Natural killer cell (primary cell): ENCODE measurements around the gene AUTS2. TPM values are rescaled to one million over a fixed set of nuclear protein-coding genes. Genes with fewer than 3 reads are reported as not detected.

Experiments
- ATAC-seq, 3 donors: fragments of 150-1000 bp in 2 of 3; fragments of 200-7000 bp in 1 of 3; cut with Tn5 transposase; 1 replicate in 1 of 3; 2 replicates in 2 of 3; pipeline ENCODE4 v1.10.0; 2021; ENCODE audit warnings: mild to moderate bottlenecking in 2 of 3, moderate library complexity in 2 of 3
- DNase-seq, 2 donors: peaks; one replicate each; pipeline versions ENCODE4 v3.0.0 to v3.0.0-alpha.2; 2013 to 2021; ENCODE audit warnings: mixed read lengths in 1 of 2
- H3K27ac ChIP-seq: one replicate; pipeline ENCODE4 v1.5.1; 2013; ENCODE audit warnings: mild to moderate bottlenecking, low read length
- H3K27me3 ChIP-seq: one replicate; pipeline ENCODE4 v1.6.1; 2013; ENCODE audit warnings: low read length; ENCODE audit not compliant: control insufficient read depth, insufficient read depth
- H3K36me3 ChIP-seq: one replicate; pipeline ENCODE4 v1.6.1; 2013; ENCODE audit warnings: low read length; ENCODE audit not compliant: control insufficient read depth, insufficient read depth
- H3K4me1 ChIP-seq: one replicate; pipeline ENCODE4 v1.6.1; 2013; ENCODE audit warnings: low read length; ENCODE audit not compliant: control insufficient read depth, insufficient read depth
- H3K4me3 ChIP-seq: one replicate; pipeline ENCODE4 v1.5.1; 2013; ENCODE audit warnings: low read length
- H3K9me3 ChIP-seq: one replicate; pipeline ENCODE4 v1.6.1; 2013; ENCODE audit warnings: low read length; ENCODE audit not compliant: control insufficient read depth, insufficient read depth
- H3K27ac Mint-ChIP-seq, 2 donors: one replicate each; pipeline ENCODE4 v1.8.0; 2022; ENCODE audit warnings: mild to moderate bottlenecking in 2 of 2, mixed read lengths in 2 of 2, moderate library complexity in 1 of 2
- H3K27me3 Mint-ChIP-seq, 2 donors: one replicate each; pipeline ENCODE4 v1.8.0; 2022; ENCODE audit warnings: low read depth in 2 of 2, mixed read lengths in 2 of 2
- H3K36me3 Mint-ChIP-seq: one replicate; pipeline ENCODE4 v1.8.0; 2022; ENCODE audit warnings: mixed read lengths
- H3K4me1 Mint-ChIP-seq, 2 donors: one replicate each; pipeline ENCODE4 v1.8.0; 2022; ENCODE audit warnings: mixed read lengths in 2 of 2
- H3K4me3 Mint-ChIP-seq: one replicate; pipeline ENCODE4 v1.8.0; 2022; ENCODE audit warnings: mild to moderate bottlenecking, moderate library complexity, mixed read lengths
- H3K9me3 Mint-ChIP-seq, 2 donors: one replicate each; pipeline ENCODE4 v1.8.0; 2022; ENCODE audit warnings: mixed read lengths in 2 of 2
- WGBS: methylation state at CpG from one replicate; pipeline ENCODE4 v1.1.7; 2013; ENCODE audit warnings: missing lambda C conversion rate; ENCODE audit not compliant: insufficient coverage; 5-methylcytosine and 5-hydroxymethylcytosine counted together
- intact Hi-C: fragments of 100-400 bp; cut with micrococcal nuclease; formaldehyde crosslinking; loops from one replicate; pipeline ENCODE4 v1.14.2; 2022
- total RNA-seq, 4 donors: library from RNA; stranded (reverse); fragments of 120-200 nt in 1 of 4; gene quantifications; one replicate each; pipeline versions ENCODE4 v1.2.3 to v1.2.4, GENCODE V29; 2013 to 2022
- TF ChIP-seq, protein P1 (sequence below): fragments of 200-600 bp; IDR thresholded peaks from one replicate; pipeline ENCODE4 v1.8.0; 2022; ENCODE audit warnings: antibody characterized with exemption

The AUTS2 gene
- total RNA-seq, 3 donors from 2014 or later (not counting 1 experiment from before 2014, with no cell fraction given): 147 to 197 (median 155) TPM

- H3K4me1 Mint-ChIP-seq: no peaks in the 10 kb centered on the region
- Histone ChIP-seq H3K4me1 (no peaks in the 10 kb centered on the region), H3K27me3 (no peaks in the 10 kb centered on the region), H3K9me3 (no peaks in the 10 kb centered on the region), H3K27ac (no peak overlapping the region), H3K36me3 (no peaks in the 10 kb centered on the region), H3K4me3 (no peak overlapping the region)
- intact Hi-C loops: no loop called here
- H3K36me3 Mint-ChIP-seq: no peaks in the 10 kb centered on the region
- WGBS: 98% methylated on average over 8 of the region's 9 CpGs
- no peaks in the 10 kb centered on the region for H3K9me3 Mint-ChIP-seq
- no peak overlapping the region for H3K4me3 Mint-ChIP-seq
- TF ChIP-seq, protein P1, sequence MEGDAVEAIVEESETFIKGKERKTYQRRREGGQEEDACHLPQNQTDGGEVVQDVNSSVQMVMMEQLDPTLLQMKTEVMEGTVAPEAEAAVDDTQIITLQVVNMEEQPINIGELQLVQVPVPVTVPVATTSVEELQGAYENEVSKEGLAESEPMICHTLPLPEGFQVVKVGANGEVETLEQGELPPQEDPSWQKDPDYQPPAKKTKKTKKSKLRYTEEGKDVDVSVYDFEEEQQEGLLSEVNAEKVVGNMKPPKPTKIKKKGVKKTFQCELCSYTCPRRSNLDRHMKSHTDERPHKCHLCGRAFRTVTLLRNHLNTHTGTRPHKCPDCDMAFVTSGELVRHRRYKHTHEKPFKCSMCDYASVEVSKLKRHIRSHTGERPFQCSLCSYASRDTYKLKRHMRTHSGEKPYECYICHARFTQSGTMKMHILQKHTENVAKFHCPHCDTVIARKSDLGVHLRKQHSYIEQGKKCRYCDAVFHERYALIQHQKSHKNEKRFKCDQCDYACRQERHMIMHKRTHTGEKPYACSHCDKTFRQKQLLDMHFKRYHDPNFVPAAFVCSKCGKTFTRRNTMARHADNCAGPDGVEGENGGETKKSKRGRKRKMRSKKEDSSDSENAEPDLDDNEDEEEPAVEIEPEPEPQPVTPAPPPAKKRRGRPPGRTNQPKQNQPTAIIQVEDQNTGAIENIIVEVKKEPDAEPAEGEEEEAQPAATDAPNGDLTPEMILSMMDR: no peak
- ATAC-seq (no peak), DNase-seq (no peak)
- H3K27ac Mint-ChIP-seq: no peak overlapping the region
- peaks cover 0 to 5% of the 10 kb centered on the region in 2 donors for H3K27me3 Mint-ChIP-seq
These were observed 782.2 kb downstream of the AUTS2 start for GRCh38 chr7:70380421-70381015.

DNA sequence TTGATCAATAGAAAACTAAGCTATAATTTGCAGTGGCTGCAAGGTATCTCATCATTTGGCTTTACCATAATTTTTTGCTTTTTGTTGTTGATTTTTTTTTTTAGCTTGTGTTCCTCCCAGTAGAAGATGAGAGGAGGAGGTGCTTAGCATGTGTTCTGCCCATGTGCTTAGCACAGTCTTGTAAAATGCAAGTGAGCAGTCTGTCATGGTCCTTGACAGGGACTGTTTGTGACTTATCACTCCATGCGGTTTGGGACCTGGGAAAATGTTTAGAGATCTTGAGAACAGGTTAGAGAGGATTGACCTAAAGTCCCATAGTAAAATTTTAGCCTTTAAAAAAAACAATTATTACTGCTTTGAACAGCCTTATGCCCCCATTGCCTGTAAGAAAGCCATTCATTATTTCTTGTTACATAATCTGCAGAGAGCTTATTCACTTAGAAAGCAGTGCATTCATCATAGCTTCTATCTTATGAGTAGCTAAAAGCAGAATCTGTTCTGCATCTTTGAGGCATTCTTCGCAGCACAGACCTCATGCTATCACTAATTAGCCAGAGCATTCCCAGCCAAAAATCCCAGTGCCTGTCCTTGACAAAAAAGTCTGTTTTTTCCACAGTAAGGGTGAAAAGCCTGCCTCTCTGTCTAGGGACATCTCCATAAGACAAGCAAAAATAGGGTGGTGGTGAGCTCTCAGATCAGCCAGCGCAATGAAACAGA lies 784.9 kb downstream of the AUTS2 start:
- Mint-ChIP-seq H3K9me3 (no peaks in the 10 kb centered on the region), H3K36me3 (no peaks in the 10 kb centered on the region), H3K4me3 (no peak overlapping the region), H3K27ac (no peak overlapping the region), H3K27me3 (peaks cover 0 to 5% of the 10 kb centered on the region in 2 donors), H3K4me1 (no peaks in the 10 kb centered on the region)
- no peak for ATAC-seq
- Histone ChIP-seq H3K9me3 (no peaks in the 10 kb centered on the region), H3K36me3 (no peaks in the 10 kb centered on the region), H3K4me1 (no peaks in the 10 kb centered on the region), H3K27ac (no peak overlapping the region), H3K27me3 (no peaks in the 10 kb centered on the region), H3K4me3 (no peak overlapping the region)
- 79% methylated on average over 3 of the region's 3 CpGs for WGBS
- intact Hi-C loops: no loop called here
- DNase-seq: no peak
- TF ChIP-seq, protein P1: no peak

DNA sequence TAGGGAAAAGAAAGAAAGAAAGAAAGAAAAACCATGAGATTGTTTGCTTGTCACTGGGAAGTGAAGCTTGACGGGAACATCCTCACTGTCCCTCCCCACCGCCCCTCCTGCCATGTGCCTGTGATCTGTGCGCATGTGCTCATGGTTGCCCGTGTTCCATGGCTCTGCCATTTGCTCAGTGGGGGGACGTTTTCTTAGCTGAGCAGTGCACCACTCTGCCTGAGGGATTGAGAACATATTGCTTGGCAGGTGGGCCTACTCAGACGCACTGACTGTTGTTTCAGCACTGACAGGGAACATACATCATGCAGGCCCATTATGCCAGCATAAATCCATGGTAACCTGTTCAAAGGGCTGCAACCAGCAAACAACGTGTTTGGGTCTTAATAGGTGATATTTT lies 785.7 kb downstream of the AUTS2 start:
- Histone ChIP-seq H3K27me3 (no peaks in the 10 kb centered on the region), H3K36me3 (no peaks in the 10 kb centered on the region), H3K4me1 (no peaks in the 10 kb centered on the region), H3K9me3 (no peaks in the 10 kb centered on the region), H3K27ac (no peak overlapping the region), H3K4me3 (no peak overlapping the region)
- no peak for DNase-seq
- TF ChIP-seq, protein P1: no peak
- intact Hi-C loops: no loop called here
- Mint-ChIP-seq H3K27ac (no peak overlapping the region), H3K4me3 (no peak overlapping the region), H3K9me3 (no peaks in the 10 kb centered on the region), H3K27me3 (peaks cover 0 to 5% of the 10 kb centered on the region in 2 donors), H3K4me1 (no peaks in the 10 kb centered on the region), H3K36me3 (no peaks in the 10 kb centered on the region)
- no peak for ATAC-seq
- WGBS: 91% methylated on average over 6 of the region's 7 CpGs
